ENCODE results near the gene HYI.
"Not testable (repeated sequence)": the region's sequence is repeated elsewhere in the genome, so short reads cannot be mapped to it uniquely, and the experiment has no call there.

HYI gene, protein sequence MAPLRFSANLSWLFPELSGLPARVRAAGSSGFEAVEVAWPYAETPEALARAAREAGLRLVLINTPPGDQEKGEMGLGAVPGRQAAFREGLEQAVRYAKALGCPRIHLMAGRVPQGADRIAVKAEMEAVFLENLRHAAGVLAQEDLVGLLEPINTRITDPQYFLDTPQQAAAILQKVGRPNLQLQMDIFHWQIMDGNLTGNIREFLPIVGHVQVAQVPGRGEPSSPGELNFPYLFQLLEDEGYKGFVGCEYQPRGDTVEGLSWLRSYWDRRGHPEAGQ

DNA sequence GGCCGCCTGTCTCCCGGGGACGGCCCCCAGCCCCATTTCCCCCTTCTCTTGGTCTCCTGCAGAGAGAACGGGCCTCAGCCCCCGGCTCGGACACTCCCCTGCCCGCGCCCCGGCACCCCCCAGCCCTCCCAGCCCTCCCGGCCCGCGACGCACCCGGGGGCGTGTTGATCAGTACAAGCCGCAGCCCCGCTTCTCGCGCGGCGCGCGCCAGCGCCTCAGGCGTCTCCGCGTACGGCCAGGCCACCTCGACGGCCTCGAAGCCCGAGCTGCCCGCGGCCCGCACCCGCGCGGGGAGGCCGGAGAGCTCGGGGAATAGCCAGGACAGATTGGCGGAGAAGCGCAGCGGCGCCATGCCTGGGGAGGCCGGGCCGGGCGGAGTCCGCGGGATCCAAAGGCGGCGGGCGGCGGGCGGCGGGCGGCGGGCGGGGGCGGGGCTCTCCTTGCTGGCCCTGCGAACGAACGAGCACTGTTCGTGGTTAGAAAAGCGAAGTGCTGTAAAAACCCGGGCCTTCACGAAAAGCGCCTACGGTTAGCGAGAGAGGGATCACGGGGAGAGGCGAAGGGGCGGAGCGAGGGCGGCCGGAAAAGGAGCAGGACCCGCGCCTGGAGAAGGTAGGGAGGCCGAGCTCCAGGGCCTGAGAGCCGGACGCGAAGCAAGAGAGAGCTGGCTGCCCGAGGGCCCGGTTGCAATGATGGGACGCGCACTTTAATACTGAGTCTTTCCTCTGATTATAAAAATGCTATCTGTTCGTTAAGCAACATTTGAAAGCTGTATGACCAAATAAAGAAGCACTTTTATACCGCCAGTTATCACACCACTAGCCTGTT is at the start of gene HYI:
Gene HYI (minus strand): TSS at position 490 of the 828 bp plus-strand sequence. CDS start 138 bp downstream, at position 352.
- peak; percentile 61 for DNase-seq (ENCODE audit: low spot score)

DNA sequence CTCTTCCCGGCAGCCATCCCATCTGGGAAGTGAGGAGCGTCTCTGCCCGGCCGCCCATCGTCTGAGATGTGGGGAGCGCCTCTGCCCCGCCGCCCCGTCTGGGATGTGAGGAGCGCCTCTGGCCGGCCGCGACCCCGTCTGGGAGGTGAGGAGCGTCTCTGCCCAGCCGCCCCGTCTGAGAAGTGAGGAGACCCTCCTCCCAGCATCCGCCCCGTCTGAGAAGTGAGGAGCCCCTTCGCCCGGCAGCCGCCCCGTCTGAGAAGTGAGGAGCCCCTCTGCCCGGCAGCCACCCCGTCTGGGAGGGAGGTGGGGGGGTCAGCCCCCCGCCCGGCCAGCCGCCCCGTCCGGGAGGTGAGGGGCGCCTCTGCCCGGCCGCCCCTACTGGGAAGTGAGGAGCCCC is 48.1 kb upstream of the HYI start:
- not testable (repeated sequence) for DNase-seq (ENCODE audit: low spot score)

DNA sequence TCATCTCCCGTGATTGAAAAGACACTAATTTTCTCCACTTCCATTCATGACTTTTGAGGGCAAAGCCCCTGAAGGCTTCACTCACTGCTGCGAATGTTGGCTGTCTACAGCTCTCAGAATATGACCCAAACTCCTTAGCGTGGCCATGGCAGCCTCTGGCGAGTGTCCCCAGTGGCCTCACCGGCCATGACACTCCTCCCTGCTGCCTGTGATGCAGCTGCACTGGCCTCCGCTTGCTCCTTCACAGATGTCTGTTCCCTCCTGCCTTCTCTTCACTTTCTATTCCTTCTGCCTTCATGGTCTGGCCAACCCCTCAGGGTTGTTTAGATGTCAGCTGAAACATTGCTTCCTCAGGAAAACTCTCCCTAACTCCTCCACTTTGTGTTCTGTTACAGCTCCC is 46.2 kb upstream of the HYI start:
- no peak for DNase-seq (ENCODE audit: low spot score)

DNA sequence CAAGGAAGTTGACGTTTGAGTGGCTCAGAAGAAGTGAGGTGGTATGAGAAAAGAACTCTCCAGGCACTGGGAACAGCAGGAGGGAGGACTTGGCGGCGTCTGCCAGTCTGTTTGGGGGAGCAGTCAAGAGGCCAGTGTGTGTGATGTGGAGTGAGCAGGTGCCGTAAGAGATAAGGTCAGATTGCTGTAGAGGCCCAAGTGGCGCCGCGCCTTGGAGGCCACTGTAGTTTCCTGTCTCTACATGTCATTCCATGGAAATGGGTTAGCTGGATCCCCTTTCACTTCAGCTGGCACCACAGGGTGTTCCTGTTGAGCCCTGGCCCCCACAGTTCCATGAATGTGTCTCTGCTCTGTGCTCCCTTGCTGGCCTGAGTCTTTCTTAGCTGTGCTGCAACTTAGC is 41.5 kb upstream of the HYI start:
- no peak for DNase-seq (ENCODE audit: low spot score)

DNA sequence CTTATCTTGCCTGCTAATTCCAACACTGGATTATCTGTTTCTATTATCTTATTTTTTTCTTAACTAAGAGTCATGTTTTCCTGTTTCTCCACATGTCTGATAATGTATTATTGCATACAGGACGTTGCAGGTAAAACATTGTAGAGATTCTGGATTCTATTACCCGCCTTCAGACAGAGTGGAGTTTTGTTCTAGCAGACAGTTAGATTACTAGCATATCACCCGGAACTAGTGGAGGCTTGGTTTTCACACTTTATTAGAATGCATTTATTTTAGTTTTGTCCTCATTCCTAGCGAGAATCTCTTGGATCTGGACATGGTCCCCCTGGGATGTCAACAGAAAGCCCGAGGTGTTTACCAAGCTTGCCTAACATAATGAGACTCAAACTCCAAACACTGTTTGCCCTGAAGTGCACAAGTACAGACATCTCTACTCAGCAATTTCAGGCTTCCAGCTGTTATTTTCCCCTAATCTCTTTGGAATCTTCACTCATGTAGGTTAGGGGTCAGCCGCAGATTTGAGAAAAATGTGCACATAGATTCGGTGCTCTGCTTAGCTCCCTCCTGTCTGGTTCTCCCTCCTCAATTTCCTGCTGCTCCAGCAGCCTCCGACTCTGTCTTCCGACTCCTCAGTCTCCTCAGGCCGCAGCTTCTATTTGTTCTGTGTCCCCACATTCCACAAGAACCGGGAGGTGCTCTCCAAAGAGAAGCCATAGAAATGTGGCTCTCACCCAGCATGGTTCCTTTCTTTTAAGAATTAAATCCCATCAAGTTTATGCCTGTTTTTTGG is 40.1 kb upstream of the HYI start:
- DNase-seq (ENCODE audit: low spot score): peak; percentile 65

DNA sequence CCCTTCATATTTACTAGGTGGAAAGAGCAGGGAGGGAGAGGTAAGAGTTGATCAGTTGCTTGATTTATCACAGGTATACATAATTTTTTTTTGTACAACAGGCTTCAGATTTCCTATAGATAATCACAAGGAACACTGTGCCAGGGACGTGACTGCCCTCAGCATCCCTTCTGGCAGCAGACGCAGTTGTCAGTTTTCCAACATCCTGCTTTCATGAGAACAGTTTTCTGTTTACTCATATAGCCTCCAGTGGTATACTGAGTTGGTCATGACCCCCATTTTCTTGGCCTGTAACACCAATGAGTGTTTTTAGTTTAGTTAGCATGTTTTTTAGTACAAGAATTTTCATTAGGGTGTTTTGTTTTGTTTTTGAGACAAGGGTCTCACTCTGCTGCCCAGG is 39.1 kb upstream of the HYI start:
- no peak for DNase-seq (ENCODE audit: low spot score)

DNA sequence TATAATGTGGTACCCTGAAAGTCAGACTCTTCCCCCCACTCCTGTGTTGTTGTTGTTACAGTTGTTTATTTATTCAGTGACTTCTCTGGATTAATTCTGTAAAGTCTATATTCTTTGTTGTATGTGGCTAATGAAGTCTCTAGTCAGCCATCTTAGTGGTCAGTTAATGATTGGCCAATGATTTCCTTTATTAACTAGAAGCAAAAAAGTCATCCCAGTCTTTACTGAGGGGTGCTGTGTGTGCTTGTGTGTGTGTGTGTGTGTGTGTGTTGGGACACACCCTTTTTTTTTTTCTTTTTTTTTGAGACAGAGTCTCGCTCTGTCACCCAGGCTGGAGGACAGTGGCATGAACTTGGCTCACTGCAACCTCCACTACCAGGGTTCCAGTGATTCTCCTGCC is 37.3 kb upstream of the HYI start:
- no peak for DNase-seq (ENCODE audit: low spot score)

DNA sequence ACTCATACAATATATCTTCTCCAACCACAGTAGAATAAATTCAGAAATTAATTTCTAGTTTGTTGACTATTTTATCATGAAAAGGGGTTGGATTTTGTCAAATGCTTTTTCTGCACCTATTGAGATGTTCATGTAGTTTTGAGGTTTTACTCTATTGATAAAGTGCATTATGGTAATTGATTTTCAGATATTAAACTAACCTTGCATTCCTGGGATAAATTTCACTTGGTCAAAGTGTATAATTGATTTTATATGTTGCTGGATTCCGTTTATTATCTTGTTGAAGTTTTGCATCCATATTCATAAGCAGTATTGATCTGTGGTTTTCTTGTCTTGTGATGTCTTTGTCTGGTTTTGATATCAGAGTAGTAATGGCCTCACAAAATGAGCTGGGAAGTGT is 34.4 kb upstream of the HYI start:
- DNase-seq (ENCODE audit: low spot score): no peak

DNA sequence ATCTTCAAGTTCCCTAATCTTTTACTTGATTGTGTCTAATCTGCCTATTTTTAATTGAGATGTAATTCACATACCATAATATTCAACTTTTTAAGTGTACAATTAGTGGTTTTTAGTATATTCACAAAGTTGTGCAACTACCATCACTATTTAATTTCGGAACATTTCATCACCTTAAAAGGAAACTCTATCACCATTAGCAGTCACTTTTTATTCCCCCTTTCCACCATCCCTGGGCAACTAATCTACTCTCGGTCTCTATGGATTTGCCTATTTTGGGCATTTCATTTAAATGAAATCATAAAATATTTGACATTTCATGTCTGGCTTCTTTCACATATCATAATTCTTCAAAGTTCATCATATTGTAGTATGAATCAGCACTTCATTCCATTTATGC is 30.6 kb upstream of the HYI start:
- no peak for DNase-seq (ENCODE audit: low spot score)

DNA sequence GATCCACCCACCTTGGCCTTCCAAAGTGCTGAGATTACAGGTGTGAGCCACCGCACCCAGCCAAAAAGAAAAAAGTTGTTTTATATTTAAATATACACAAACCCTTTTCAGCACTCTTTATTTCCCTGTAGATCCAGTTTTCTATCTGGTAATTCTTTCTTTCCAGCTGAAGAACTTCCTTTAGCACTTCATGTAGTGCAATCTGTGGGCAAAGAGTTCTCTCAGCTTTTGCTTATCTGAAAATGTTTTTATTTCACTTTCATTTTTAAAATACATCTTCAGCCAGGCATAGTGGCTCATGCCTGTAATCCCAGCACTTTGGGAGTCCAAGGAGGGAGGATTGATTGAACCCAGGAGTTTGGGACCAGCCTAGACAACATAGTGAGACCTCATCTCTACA is 28.5 kb upstream of the HYI start:
- DNase-seq (ENCODE audit: low spot score): no peak

DNA sequence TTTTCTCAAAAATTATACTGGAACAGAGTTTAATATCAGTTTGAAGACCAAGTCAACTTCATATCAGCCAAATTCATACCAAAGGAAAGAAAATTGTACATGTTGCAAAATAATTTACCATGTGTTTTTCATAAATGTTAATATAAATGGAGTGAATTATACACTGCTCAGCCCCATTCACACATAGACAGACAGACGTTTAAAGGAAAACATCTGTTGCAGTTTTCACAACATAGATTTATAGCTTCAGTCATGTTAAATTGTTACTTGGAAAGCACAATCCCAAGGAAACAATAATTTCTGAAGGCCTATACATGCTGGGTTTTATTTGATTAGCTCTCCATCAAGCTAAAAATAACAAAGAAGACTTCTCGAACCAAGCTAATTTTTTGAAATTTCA is 27.8 kb upstream of the HYI start:
- no peak for DNase-seq (ENCODE audit: low spot score)

DNA sequence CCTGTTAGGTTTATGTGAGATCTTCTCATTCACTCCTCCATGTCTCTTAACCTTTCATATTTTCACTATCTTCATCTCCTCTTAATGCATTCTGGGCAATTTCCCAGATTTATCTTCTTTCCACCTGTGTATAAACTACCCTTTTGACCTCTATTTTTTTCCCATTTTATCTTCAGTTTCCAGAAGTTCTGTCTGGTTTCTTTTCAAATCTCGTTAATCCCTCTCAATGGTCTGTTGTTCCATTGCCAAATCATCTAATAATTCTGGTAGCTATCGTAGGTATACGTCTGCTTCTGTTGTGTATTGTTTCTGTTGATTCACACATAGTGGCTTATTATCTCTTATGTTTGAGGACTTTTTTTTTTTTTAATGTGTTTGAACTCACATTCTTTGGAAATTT is 25.7 kb upstream of the HYI start:
- no peak for DNase-seq (ENCODE audit: low spot score)

DNA sequence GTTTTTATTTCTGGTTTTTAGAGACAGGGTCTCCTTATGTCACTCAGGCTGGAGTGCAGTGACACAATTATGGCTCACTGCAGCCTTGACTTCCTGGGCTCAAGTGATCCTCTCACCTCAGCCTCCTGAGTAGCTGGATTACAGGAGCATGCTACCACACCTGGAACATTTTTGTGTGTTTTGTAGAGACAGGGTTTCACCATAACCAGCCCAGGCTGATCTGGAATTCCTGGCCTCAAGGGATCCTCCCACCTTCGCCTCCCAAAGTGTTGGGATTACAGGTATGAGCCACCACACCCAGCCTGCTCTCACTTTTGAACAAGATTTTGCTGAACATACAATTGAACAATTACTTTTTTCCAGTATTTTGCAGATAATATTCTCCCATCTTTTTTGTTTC is 24.0 kb upstream of the HYI start:
- DNase-seq (ENCODE audit: low spot score): no peak

DNA sequence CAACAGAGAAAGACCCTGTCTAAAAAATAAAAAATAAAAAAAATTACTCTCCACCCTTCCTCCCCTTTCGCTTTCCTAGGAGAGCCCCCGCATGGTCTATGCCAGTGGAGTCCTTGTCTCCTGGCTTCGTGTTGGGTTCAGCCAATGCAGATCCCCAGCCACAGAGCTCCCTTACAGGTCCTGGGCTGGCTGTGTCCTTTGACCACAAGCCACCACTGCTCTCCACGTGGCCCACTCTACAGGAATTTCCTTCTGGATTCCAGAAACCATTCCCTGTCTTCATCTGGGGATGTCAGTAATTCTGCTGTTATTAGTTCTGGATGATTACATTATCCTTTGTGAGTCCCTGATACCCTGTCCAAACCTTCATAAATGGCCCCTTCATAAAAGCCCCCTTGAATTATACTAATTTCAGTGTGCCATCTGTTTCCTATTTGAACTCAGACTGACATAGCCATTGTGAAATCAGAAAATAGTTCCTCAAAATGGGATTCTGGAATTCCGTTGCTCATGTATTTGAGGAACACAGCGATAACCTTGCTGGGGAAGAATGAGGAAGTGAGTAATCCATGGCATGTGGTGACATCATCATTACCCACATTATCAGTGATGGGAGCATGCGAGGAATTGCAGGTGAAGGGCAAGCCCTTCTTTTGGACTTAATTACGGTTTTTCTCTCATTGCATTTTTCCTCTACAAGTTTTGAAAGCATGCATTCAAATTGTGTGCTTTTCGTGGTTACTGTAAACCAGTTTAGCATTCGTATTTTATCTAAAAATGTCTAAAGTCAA is 22.1 kb upstream of the HYI start:
- not testable (repeated sequence) for DNase-seq (ENCODE audit: low spot score)

DNA sequence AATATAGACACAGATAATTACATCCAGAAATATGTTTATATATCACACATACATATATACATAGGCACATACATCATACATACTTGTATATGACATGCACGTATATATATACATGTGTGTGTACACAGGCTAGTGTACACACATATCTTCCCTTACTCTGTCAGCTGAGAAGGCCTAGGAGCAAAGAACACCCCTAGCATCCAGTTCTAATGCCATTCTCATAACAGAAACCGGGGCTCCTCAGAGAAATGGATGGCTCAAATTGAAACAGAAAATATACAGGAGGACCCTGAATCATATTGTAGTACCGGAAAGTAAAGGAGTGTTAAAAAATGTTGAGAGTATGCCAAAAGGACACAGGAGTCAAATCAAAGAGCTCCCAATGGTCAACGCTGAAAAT is 19.7 kb upstream of the HYI start:
- no peak for DNase-seq (ENCODE audit: low spot score)

DNA sequence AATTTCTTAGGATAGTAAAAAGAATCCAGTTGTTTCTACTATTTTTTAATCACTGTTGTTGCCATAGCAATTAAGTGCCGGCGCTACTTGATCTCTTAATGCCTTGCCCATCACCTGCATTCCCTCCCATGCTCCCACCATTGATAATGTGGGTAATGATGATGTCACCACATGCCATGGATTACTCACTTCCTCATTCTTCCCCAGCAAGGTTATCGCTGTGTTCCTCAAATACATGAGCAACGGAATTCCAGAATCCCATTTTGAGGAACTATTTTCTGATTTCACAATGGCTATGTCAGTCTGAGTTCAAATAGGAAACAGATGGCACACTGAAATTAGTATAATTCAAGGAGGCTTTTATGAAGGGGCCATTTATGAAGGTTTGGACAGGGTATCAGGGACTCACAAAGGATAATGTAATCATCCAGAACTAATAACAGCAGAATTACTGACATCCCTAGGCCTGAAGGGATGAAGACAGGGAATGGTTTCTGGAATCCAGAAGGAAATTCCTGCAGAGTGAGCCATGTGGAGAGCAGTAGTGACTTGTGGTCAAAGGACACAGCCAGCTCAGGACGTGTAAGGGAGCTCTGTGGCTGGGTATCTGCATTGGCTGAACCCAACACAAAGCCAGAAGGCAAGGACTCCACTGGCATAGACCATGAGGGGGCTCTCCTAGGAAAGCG is 18.9 kb upstream of the HYI start:
- DNase-seq (ENCODE audit: low spot score): not testable (repeated sequence)

DNA sequence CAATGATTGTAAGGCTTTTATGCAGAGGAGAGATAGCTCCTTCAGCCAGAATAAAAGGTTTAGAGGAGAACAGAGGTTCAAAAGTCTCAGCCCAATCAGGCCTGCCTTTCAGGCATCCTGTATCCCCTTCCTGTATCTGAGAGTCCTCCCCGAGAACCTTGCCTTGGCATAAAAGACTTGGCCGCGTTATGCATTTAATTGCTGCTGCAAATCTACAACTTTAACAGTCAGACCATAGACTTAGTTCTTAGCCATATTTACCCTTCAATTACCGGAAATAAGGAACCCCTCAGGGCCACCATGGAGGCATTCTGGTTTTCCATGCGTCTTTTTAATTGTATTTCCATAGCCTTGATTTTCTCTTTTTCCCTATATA is 18.3 kb upstream of the HYI start:
- no peak for DNase-seq (ENCODE audit: low spot score)

DNA sequence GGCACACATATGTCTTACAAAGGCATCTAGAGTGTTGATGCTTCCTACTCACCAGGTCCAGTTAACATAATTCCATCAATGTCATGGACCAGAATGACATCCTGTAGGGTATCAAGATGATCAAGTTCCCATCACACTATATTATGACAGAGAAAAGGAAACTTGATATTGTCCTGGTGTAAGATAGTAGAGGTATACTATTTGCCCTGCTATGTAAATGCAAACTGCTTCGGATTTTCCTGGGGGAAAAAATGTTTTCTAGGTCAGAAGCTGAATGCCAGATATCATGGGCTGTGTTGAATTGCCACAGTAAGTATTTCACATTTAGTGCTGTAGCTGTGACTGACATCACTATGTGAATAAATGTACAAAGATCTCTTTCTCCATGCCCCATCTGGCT is 16.2 kb upstream of the HYI start:
- no peak for DNase-seq (ENCODE audit: low spot score)

DNA sequence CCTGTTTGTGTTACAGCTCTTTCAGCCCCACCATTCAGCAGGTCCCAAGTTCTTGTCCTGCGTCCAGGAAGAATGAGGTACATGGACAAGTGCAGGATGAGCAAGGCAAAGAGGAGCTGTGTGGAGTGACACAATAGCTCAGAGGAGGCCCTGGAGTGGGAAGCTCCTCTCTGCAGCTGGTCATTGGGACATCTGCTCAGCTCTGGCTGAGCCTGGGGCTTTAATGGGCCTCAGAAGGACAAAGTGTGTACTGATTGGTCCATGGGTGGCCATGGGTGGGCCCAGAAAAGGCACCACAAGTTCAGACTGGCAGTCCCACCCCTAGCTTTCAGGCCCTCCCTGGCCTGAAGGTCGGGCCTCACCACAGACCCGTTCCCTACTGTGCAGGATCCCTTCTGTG is 14.7 kb upstream of the HYI start:
- no peak for DNase-seq (ENCODE audit: low spot score)

DNA sequence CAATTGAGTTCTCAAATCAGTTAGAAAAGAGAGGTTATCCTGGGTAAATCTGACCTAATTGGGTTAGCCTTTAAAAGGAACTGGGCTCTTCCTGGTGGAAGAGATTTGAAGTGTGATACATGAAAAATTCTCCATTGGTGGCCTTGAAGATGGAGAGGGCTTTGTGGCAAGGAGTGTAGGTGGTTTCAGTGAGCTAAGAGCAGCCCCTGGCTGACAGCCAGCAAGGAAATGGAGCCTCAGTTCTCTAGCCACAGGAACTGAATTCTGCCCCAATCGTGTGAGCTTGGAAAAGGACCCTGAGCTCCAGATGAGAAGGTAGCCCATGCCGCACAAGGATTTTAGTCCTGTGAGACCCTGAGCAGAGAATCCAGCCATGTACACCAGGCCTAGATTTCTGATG is 12.7 kb upstream of the HYI start:
- no peak for DNase-seq (ENCODE audit: low spot score)

DNA sequence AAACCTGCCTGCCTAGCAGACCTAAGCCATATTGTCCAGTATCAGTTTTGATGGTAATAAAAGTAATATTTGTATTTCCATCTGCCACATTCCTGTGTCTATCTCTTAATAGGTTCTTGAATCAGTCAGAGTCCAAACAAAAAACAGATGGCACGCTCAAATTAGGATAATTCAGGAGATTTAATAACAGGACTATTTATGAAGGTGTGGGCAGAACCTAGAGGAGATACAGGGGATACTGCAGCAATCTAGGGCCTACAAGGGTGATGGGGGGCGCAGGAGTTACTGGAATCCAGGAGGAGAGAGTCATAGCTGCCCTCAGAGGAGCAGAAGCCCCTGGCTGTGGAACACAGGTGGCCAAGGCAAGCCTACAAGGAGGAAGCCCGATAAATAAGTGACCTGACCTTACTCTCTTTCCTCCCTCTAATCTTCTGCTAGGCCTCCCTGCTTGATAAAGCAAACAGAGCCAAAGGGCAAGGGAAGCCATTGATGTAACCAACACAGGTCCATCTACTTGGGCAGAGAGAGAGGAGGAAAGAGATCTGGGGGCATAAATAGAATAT is 11.9 kb upstream of the HYI start:
- no peak for DNase-seq (ENCODE audit: low spot score)
